GM12875 (cell line): ENCODE results near the gene C6orf136.
"Not testable (repeated sequence)": the region's sequence is repeated elsewhere in the genome, so short reads cannot be mapped to it uniquely, and the experiment has no call there.

ENCODE experiments used
- H3K4me3 ChIP-seq: one replicate; pipeline ENCODE4 v1.5.1; 2011; ENCODE audit warnings: low read depth, low read length, control low read depth
- TF ChIP-seq, protein P1 (sequence below): IDR thresholded peaks from 2 replicates; pipeline ENCODE4 v1.5.1; 2011; ENCODE audit warnings: low read depth, mild to moderate bottlenecking, control low read depth, inconsistent platforms, low read length, moderate library complexity, borderline replicate concordance; ENCODE audit not compliant: insufficient read depth

C6orf136 gene

GRCh38 chr6:30646450-30647241 lies at the start of gene C6orf136:
Gene C6orf136, plus strand, starts transcription at chr6:30647133. Its CDS starts 99 bp downstream, at chr6:30647232.
- TF ChIP-seq, protein P1, sequence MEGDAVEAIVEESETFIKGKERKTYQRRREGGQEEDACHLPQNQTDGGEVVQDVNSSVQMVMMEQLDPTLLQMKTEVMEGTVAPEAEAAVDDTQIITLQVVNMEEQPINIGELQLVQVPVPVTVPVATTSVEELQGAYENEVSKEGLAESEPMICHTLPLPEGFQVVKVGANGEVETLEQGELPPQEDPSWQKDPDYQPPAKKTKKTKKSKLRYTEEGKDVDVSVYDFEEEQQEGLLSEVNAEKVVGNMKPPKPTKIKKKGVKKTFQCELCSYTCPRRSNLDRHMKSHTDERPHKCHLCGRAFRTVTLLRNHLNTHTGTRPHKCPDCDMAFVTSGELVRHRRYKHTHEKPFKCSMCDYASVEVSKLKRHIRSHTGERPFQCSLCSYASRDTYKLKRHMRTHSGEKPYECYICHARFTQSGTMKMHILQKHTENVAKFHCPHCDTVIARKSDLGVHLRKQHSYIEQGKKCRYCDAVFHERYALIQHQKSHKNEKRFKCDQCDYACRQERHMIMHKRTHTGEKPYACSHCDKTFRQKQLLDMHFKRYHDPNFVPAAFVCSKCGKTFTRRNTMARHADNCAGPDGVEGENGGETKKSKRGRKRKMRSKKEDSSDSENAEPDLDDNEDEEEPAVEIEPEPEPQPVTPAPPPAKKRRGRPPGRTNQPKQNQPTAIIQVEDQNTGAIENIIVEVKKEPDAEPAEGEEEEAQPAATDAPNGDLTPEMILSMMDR: no peak
- H3K4me3 ChIP-seq: peak within 1 kb of the TSS; percentile 86

DNA sequence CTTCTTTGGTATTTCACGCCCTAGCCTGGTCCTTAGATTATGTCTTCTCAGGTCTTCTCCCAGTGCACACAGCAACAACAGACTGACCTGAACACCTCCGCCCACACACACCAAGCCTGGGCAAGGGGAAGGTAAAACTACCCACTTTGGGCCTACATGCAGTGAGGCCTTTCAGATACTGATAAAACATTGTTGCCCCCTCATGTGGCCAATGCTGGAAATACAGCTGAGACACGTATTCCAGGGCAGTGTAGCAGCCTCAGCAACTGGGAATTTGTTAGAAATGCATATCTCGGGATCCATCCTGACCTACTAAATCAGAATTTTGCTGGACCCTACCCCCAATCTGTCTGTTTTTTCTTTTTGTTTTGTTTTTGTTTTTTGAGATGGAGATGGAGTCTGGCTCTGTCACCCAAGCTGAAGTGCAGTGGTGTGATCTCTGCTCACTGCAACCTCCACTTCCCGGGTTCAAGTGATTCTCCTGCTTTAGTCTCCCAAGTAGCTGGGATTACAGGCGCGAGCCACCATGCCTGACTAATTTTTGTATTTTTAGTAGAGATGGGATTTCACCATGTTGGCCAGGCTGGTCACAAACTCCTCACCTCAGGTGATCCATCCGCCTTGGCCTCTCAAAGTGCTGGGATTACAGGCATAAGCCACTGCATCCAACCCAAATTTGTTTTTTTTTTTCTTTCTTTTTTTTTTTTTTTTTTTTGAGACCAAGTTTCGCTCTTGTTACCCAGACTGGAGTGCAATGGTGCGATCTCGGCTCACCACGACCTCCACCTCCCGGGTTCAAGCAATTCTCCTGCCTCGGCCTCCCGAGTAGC lies 49.4 kb upstream of the C6orf136 start:
- not testable (repeated sequence) for H3K4me3 ChIP-seq
- TF ChIP-seq, protein P1: peak; percentile 71

DNA sequence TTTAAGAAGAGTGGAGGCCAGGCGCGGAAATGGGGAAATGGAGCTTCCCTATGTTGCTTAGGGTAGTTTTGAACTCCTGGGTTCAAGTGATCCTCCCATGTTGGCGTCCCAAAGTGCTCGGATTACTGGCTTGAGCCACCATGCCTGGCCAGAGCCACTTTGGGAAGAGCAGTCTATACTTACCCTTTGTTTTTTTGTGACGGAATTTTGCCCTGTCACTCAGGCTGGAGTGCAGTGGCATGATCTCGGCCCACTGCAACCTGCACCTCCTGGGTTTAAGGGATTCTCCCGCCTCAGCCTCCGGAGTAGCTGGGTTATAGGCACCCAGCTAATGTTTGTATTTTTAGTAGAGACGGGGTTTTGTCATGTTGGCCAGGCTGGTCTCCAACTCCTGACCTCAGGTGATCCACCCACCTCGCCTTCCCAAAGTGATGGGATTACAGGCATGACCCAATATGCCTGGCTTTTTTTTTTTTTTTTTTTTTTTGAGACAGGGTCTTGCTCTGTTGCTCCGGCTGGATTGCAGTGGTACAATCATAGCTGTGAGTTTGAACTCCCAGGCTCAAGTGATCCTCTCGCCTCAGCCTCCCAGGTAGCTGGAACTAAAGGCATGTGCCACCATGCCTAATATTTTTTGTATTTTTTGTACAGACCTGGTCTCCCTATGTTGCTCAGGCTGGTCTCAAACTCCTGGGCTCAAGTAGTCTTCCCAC lies 47.9 kb upstream of the C6orf136 start:
- H3K4me3 ChIP-seq: no peak overlapping the region
- TF ChIP-seq, protein P1: no peak

DNA sequence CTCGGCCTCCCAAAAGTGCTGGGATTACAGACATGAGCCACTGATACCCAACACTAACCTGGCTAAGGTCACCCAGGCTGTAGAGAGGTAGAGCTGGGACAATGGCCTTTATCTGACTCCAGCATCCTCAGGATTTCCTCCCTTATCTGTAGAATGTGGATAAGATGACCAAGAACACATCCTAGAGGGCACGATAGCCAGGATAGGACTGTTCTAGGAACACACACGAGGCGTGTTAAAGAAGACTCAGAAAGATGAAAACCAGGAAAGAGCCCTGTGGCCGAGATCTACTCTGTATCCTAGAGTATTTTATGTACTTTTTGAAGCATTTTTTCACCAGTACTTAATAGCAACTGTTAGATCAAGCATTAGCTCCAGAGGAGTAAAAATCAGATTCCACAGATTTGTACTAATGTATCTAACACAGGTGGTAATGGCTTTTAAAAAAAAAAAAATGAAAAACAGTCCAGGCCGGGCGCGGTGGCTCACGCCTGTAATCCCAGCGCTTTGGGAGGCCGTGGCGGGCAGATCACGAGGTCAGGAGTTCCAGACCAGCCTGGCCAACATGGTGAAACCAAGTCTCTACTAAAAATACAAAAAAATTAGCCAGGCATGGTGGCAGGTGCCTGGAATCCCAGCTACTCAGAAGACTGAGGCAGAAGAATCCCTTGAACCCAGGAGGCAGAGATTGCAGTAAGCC lies 47.2 kb upstream of the C6orf136 start:
- no peak overlapping the region for H3K4me3 ChIP-seq
- TF ChIP-seq, protein P1: no peak

- TF ChIP-seq, protein P1: no peak
- H3K4me3 ChIP-seq: no peak overlapping the region
These were observed 46.4 kb upstream of the C6orf136 start for GRCh38 chr6:30600451-30600961.

- H3K4me3 ChIP-seq: no peak overlapping the region
- TF ChIP-seq, protein P1: no peak
These were observed 45.5 kb upstream of the C6orf136 start for GRCh38 chr6:30601436-30601814.
